Type B pancreatic cell (in vitro differentiated cells): ENCODE measurements around the gene SHKBP1. TPM values are rescaled to one million over a fixed set of nuclear protein-coding genes. Genes with fewer than 3 reads are reported as not detected.
A peak's percentile ranks its signal among the peaks of the same experiment; 100 is the strongest.

Experiments used
- DNase-seq: peaks from one replicate; pipeline ENCODE4 v3.0.0; 2021; ENCODE audit warnings: mixed read lengths; ENCODE audit not compliant: unreplicated experiment; ENCODE audit errors: extremely low spot score
- H3K27ac Mint-ChIP-seq: 2 replicates; pipeline ENCODE4 v1.8.0; 2021; ENCODE audit warnings: mild to moderate bottlenecking, mixed read lengths
- H3K27me3 Mint-ChIP-seq: 2 replicates; pipeline ENCODE4 v1.8.0; 2021; ENCODE audit warnings: mixed read lengths
- H3K36me3 Mint-ChIP-seq: 2 replicates; pipeline ENCODE4 v1.8.0; 2021; ENCODE audit warnings: mixed read lengths
- H3K4me1 Mint-ChIP-seq: one replicate; pipeline ENCODE4 v1.8.0; 2021; ENCODE audit warnings: mixed read lengths; ENCODE audit not compliant: unreplicated experiment
- H3K4me3 Mint-ChIP-seq: 2 replicates; pipeline ENCODE4 v1.8.0; 2021; ENCODE audit warnings: mild to moderate bottlenecking, mixed read lengths
- H3K9me3 Mint-ChIP-seq: 2 replicates; pipeline ENCODE4 v1.8.0; 2021; ENCODE audit warnings: mixed read lengths
- total RNA-seq: library from RNA; stranded (reverse); gene quantifications from 2 replicates; pipeline ENCODE4 v1.2.1, GENCODE V29; 2021; ENCODE audit warnings: low replicate concordance
- TF ChIP-seq, protein P1 (sequence below): fragments of 200-600 bp; sonication (generic); conservative IDR thresholded peaks from 2 replicates; pipeline ENCODE4 v1.5.0; 2021; ENCODE audit warnings: antibody characterized with exemption, mild to moderate bottlenecking

SHKBP1 gene
- total RNA-seq, 1 donor from 2014 or later: 54.6 TPM

DNA sequence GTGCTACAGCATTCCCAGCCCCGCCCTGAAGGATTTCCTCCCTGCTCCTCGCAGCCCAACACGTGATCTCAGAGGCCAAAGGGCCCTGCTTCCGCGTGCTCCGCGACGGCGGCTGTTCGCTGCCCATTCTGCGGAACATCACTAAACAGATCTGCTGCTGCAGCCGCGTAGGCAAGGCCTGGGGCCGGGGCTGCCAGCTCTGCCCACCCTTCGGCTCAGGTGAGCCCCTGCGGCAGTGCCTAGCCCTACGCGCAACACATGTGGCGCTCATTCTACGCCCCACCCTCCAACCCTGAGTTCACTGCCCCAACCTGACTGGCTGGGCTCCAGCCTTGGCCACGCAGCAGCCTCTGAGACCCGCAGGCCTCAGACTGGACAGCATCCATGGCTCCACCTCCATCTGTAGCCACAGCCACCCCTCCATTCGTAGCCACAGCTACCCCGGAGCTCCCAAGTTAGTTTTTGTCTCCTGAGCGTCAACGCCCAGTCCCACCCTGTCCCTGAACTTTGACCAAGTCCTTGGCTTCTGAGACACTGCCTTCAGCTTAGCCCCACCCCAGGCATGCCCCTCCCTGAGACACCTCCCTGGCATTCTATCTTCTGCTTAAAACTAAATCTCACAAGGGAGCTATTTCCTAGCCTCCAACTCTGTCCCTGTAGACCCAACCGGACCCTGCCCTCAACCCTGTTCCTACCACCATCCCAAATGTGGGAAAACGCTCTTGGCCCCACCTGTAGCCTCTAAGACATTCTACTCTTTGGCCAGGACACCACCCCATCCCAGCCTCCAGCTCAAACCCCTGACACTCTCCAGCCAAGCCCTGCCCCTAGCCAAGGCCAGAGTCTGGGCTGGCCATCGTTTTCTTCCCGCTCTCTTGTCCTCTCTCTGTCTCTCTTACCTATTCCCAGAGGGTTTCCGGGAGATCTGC is 30.9 kb downstream of the SHKBP1 start:
- Mint-ChIP-seq H3K27me3 (peaks cover 70% of the 10 kb centered on the region), H3K9me3 (peaks cover 4% of the 10 kb centered on the region), H3K27ac (peak overlapping the region; percentile 40), H3K36me3 (peaks cover 9% of the 10 kb centered on the region), H3K4me1 (peaks cover 30% of the 10 kb centered on the region), H3K4me3 (peak overlapping the region; percentile 59)
- TF ChIP-seq, protein P1, sequence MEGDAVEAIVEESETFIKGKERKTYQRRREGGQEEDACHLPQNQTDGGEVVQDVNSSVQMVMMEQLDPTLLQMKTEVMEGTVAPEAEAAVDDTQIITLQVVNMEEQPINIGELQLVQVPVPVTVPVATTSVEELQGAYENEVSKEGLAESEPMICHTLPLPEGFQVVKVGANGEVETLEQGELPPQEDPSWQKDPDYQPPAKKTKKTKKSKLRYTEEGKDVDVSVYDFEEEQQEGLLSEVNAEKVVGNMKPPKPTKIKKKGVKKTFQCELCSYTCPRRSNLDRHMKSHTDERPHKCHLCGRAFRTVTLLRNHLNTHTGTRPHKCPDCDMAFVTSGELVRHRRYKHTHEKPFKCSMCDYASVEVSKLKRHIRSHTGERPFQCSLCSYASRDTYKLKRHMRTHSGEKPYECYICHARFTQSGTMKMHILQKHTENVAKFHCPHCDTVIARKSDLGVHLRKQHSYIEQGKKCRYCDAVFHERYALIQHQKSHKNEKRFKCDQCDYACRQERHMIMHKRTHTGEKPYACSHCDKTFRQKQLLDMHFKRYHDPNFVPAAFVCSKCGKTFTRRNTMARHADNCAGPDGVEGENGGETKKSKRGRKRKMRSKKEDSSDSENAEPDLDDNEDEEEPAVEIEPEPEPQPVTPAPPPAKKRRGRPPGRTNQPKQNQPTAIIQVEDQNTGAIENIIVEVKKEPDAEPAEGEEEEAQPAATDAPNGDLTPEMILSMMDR: no peak
- DNase-seq: no peak

- peaks cover 24% of the 10 kb centered on the region for H3K4me1 Mint-ChIP-seq
- TF ChIP-seq, protein P1: no peak
- H3K36me3 Mint-ChIP-seq: peaks cover 9% of the 10 kb centered on the region
- H3K9me3 Mint-ChIP-seq: peaks cover 4% of the 10 kb centered on the region
- H3K4me3 Mint-ChIP-seq: peak overlapping the region; percentile 59
- DNase-seq: no peak
- H3K27me3 Mint-ChIP-seq: peaks cover 68% of the 10 kb centered on the region
- peak overlapping the region; percentile 40 for H3K27ac Mint-ChIP-seq
Measured at GRCh38 chr19:40608240-40608621, 31.6 kb downstream of the SHKBP1 start.

- peaks cover 3% of the 10 kb centered on the region for H3K9me3 Mint-ChIP-seq
- peaks cover 70% of the 10 kb centered on the region for H3K27me3 Mint-ChIP-seq
Measured at GRCh38 chr19:40608957-40609356, 32.3 kb downstream of the SHKBP1 start.

DNA sequence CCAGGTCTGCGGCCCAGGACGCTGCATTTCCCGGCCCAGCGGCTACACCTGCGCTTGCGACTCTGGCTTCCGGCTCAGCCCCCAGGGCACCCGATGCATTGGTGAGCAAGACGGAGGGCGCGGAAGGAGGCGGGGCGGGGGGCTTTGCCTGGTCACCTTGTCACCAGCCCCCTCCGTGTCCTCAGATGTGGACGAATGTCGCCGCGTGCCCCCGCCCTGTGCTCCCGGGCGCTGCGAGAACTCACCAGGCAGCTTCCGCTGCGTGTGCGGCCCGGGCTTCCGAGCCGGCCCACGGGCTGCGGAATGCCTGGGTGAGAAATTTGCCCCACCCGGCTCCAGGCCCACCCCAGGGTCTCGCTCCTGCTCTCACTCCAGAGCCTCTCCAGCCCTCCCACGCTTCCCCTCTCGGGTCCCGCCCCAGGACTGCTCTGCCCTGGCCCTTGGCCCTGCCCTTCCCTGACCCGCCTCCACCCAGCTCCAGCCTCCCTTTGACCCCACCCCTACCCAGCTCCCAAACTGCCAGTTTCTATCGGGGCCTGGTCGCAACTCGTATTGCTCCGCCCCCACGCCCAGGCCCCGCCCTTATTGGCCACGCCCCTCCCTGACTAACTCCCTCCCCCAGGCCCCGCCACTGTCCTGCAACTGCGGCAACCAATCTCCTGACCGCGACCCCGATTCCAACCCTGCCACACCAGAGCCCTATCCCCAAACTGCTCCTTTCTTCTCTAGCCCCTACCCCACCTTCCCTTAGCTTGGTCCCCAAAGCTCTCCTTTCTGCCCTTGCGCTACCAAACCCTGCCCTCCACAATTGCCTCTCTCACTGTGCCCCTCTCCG is 33.1 kb downstream of the SHKBP1 start:
- peaks cover 9% of the 10 kb centered on the region for H3K36me3 Mint-ChIP-seq
- peak overlapping the region; percentile 70 for H3K27ac Mint-ChIP-seq
- peaks cover 67% of the 10 kb centered on the region for H3K27me3 Mint-ChIP-seq
- peak overlapping the region; percentile 76 for H3K4me3 Mint-ChIP-seq
- TF ChIP-seq, protein P1: no peak
- no peaks in the 10 kb centered on the region for H3K9me3 Mint-ChIP-seq
- no peak for DNase-seq
- peaks cover 24% of the 10 kb centered on the region for H3K4me1 Mint-ChIP-seq

More at GRCh38 chr19:40608957-40609356, 32.3 kb downstream of the SHKBP1 start:
- TF ChIP-seq, protein P1: no peak
- Mint-ChIP-seq H3K36me3 (peaks cover 9% of the 10 kb centered on the region), H3K27ac (no peak overlapping the region), H3K4me3 (peak overlapping the region; percentile 58), H3K4me1 (peaks cover 23% of the 10 kb centered on the region)
- DNase-seq: no peak

- TF ChIP-seq, protein P1: no peak
- peak overlapping the region; percentile 81 for H3K4me3 Mint-ChIP-seq
- H3K4me1 Mint-ChIP-seq: peaks cover 25% of the 10 kb centered on the region
- H3K9me3 Mint-ChIP-seq: no peaks in the 10 kb centered on the region
- H3K27me3 Mint-ChIP-seq: peaks cover 64% of the 10 kb centered on the region
- no peak for DNase-seq
- peak overlapping the region; percentile 70 for H3K27ac Mint-ChIP-seq
- H3K36me3 Mint-ChIP-seq: peaks cover 9% of the 10 kb centered on the region
Measured at GRCh38 chr19:40610396-40611064, 33.9 kb downstream of the SHKBP1 start.
